ENCODE data around the gene RTL1.

RTL1 gene

GRCh38 chr14:100866666-100867630 lies 36.6 kb downstream of the RTL1 start:
- no peak for DNase-seq (ENCODE audit: low spot score)

GRCh38 chr14:100865682-100866591 lies 37.6 kb downstream of the RTL1 start:
- no peak for DNase-seq (ENCODE audit: low spot score)

GRCh38 chr14:100864960-100865681 lies 38.4 kb downstream of the RTL1 start:
- DNase-seq (ENCODE audit: low spot score): no peak

GRCh38 chr14:100864206-100864605 lies 39.3 kb downstream of the RTL1 start:
- no peak for DNase-seq (ENCODE audit: low spot score)

GRCh38 chr14:100862793-100863192 lies 40.7 kb downstream of the RTL1 start:
- no peak for DNase-seq (ENCODE audit: low spot score)

- DNase-seq (ENCODE audit: low spot score): no peak
These were observed 41.2 kb downstream of the RTL1 start for GRCh38 chr14:100862277-100862676.

GRCh38 chr14:100861937-100862247 lies 41.6 kb downstream of the RTL1 start:
- no peak for DNase-seq (ENCODE audit: low spot score)

GRCh38 chr14:100861188-100861936 lies 42.2 kb downstream of the RTL1 start:
- no peak for DNase-seq (ENCODE audit: low spot score)

- no peak for DNase-seq (ENCODE audit: low spot score)
These were observed 42.9 kb downstream of the RTL1 start for GRCh38 chr14:100860556-100861187.

GRCh38 chr14:100859781-100860180 lies 43.7 kb downstream of the RTL1 start:
- DNase-seq (ENCODE audit: low spot score): no peak

- no peak for DNase-seq (ENCODE audit: low spot score)
These were observed 44.7 kb downstream of the RTL1 start for GRCh38 chr14:100858838-100859220.

GRCh38 chr14:100857923-100858837 lies 45.3 kb downstream of the RTL1 start:
- DNase-seq (ENCODE audit: low spot score): no peak

- DNase-seq (ENCODE audit: low spot score): no peak
These were observed 46.1 kb downstream of the RTL1 start for GRCh38 chr14:100857233-100857922.

- no peak for DNase-seq (ENCODE audit: low spot score)
These were observed 47.2 kb downstream of the RTL1 start for GRCh38 chr14:100856056-100856950.

- no peak for DNase-seq (ENCODE audit: low spot score)
These were observed 48.1 kb downstream of the RTL1 start for GRCh38 chr14:100855256-100855930.

GRCh38 chr14:100854435-100854834 lies 49.1 kb downstream of the RTL1 start:
- no peak for DNase-seq (ENCODE audit: low spot score)

- no peak for DNase-seq (ENCODE audit: low spot score)
These were observed 51.4 kb downstream of the RTL1 start for GRCh38 chr14:100851946-100852620.

Data from CD4-positive, alpha-beta T cell treated with Interleukin-6 at 100 ng/mL for 8 hours (primary cell).